OCI-LY7 (cell line): Measurements from ENCODE around the gene IAPP.

Experiments
- EZH2phosphoT487 ChIP-seq: fragments of 200-600 bp; sonication (generic); IDR thresholded peaks from 2 replicates; pipeline ENCODE4 v1.6.1; 2018; ENCODE audit warnings: low read depth, borderline replicate concordance, mild to moderate bottlenecking, mixed run types, antibody characterized with exemption, low read length, moderate library complexity, mixed read lengths
- TF ChIP-seq, protein P1 (sequence below): fragments of 200-600 bp; sonication (generic); conservative IDR thresholded peaks from 2 replicates; pipeline ENCODE4 v1.5.1; 2014; ENCODE audit warnings: mild to moderate bottlenecking, antibody characterized with exemption, low read length, moderate library complexity, mixed read lengths

DNA sequence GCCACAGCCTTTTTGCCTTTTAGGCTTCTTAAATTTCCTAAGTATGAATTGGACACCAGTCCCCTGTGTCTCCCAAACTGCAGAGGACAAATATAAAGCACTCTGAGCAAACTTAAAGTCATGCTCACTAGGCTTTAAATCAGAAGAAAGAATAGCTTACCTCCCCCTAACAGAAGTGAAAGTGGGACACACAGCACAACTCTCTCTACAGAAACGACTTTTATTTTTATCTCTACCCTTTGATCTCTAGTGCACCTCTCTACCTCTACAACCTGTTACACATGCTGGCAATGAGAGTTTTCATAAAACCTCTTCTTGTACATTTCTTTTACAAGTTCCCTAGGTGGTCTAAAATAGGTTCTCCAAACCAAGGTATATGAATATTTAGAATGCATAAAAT is 19.7 kb downstream of the IAPP start:
- TF ChIP-seq, protein P1, sequence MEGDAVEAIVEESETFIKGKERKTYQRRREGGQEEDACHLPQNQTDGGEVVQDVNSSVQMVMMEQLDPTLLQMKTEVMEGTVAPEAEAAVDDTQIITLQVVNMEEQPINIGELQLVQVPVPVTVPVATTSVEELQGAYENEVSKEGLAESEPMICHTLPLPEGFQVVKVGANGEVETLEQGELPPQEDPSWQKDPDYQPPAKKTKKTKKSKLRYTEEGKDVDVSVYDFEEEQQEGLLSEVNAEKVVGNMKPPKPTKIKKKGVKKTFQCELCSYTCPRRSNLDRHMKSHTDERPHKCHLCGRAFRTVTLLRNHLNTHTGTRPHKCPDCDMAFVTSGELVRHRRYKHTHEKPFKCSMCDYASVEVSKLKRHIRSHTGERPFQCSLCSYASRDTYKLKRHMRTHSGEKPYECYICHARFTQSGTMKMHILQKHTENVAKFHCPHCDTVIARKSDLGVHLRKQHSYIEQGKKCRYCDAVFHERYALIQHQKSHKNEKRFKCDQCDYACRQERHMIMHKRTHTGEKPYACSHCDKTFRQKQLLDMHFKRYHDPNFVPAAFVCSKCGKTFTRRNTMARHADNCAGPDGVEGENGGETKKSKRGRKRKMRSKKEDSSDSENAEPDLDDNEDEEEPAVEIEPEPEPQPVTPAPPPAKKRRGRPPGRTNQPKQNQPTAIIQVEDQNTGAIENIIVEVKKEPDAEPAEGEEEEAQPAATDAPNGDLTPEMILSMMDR = no peak
- TF ChIP-seq EZH2phosphoT487 = no peak
